Pericardium fibroblast (primary cell): ENCODE measurements around the gene SPRTN. TPM values are rescaled to one million over a fixed set of nuclear protein-coding genes. Genes with fewer than 3 reads are reported as not detected.

Experiments
- total RNA-seq: library from RNA; depleted of rRNA; stranded (reverse); fragments of >200 nt; gene quantifications from 2 replicates; pipeline ENCODE4 v1.2.3, GENCODE V29; 2015

Gene SPRTN
- total RNA-seq = 7.8 and 11.5 TPM in 2 replicates

GRCh38 chr1:231338270-231339128, at the start of gene SPRTN:
Gene SPRTN, plus strand, starts transcription at chr1:231338293. Its CDS starts 91 bp downstream, at chr1:231338384.

GRCh38 chr1:231337472-231338269, 422 bp upstream of the SPRTN start, which contains the start of gene EXOC8:
Gene EXOC8, minus strand, starts transcription at chr1:231337852. Its CDS starts 107 bp downstream, at chr1:231337745.

Other genes starting within 250 kb of the SPRTN start
- 0.09 and 0.35 TPM in 2 replicates for gene TRIM67, start 176.2 kb upstream of the SPRTN start, total RNA-seq
- 26.1 and 27.9 TPM in 2 replicates for gene GNPAT, start 97.1 kb upstream of the SPRTN start, total RNA-seq
- gene EXOC8, start 441 bp upstream of the SPRTN start, total RNA-seq = 5.4 and 7.4 TPM in 2 replicates
- gene EGLN1, start 84.0 kb downstream of the SPRTN start, total RNA-seq = 31.6 and 47.1 TPM in 2 replicates
- gene TSNAX, start 190.4 kb downstream of the SPRTN start, total RNA-seq = 14.7 and 27.0 TPM in 2 replicates